ENCODE measurements around the gene FAM20C. TPM values are rescaled to one million over a fixed set of nuclear protein-coding genes. Genes with fewer than 3 reads are reported as not detected.

The FAM20C gene
- total RNA-seq, 1 experiment from 2014 or later = 8.8 TPM

GRCh38 chr7:187227-187927, 5.0 kb upstream of the FAM20C start:
- Mint-ChIP-seq H3K27ac (ENCODE audit: low read depth, unreplicated experiment) (no peak overlapping the region), H3K36me3 (ENCODE audit: insufficient read depth, unreplicated experiment) (no peaks in the 10 kb centered on the region), H3K27me3 (ENCODE audit: insufficient read depth, unreplicated experiment) (no peaks in the 10 kb centered on the region), H3K9me3 (ENCODE audit: unreplicated experiment) (no peaks in the 10 kb centered on the region), H3K4me3 (ENCODE audit: unreplicated experiment) (no peak overlapping the region), H3K4me1 (ENCODE audit: insufficient read depth, unreplicated experiment) (peaks cover 7% of the 10 kb centered on the region)
- DNase-seq (ENCODE audit: unreplicated experiment) = no peak
- POLR2A ChIA-PET = no interaction called here
- CTCF ChIA-PET = no interaction called here
- TF ChIP-seq, protein P1, sequence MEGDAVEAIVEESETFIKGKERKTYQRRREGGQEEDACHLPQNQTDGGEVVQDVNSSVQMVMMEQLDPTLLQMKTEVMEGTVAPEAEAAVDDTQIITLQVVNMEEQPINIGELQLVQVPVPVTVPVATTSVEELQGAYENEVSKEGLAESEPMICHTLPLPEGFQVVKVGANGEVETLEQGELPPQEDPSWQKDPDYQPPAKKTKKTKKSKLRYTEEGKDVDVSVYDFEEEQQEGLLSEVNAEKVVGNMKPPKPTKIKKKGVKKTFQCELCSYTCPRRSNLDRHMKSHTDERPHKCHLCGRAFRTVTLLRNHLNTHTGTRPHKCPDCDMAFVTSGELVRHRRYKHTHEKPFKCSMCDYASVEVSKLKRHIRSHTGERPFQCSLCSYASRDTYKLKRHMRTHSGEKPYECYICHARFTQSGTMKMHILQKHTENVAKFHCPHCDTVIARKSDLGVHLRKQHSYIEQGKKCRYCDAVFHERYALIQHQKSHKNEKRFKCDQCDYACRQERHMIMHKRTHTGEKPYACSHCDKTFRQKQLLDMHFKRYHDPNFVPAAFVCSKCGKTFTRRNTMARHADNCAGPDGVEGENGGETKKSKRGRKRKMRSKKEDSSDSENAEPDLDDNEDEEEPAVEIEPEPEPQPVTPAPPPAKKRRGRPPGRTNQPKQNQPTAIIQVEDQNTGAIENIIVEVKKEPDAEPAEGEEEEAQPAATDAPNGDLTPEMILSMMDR (IDR thresholded peaks at IDR 0.05; ENCODE audit: unreplicated experiment) = no peak
- BruUV-seq (replicated peaks) = no TSS peak
- intact Hi-C loops (cut with micrococcal nuclease) = no loop called here

GRCh38 chr7:188174-188573, 4.2 kb upstream of the FAM20C start:
- Mint-ChIP-seq H3K9me3 (ENCODE audit: unreplicated experiment) (no peaks in the 10 kb centered on the region), H3K27me3 (ENCODE audit: insufficient read depth, unreplicated experiment) (no peaks in the 10 kb centered on the region), H3K27ac (ENCODE audit: low read depth, unreplicated experiment) (no peak overlapping the region), H3K4me3 (ENCODE audit: unreplicated experiment) (no peak overlapping the region), H3K4me1 (ENCODE audit: insufficient read depth, unreplicated experiment) (peaks cover 7% of the 10 kb centered on the region), H3K36me3 (ENCODE audit: insufficient read depth, unreplicated experiment) (no peaks in the 10 kb centered on the region)
- ChIA-PET POLR2A (interaction anchor here (0.6 kb wide), 1 partner anchor 37 kb away, joined by 4 read pairs; no protein-coding TSS in a partner anchor), CTCF (no interaction called here)
- TF ChIP-seq, protein P1 (IDR thresholded peaks at IDR 0.05; ENCODE audit: unreplicated experiment) = no peak
- no TSS peak for BruUV-seq (replicated peaks)
- intact Hi-C loops (cut with micrococcal nuclease) = no loop called here
- no peak for DNase-seq (ENCODE audit: unreplicated experiment)

DNA sequence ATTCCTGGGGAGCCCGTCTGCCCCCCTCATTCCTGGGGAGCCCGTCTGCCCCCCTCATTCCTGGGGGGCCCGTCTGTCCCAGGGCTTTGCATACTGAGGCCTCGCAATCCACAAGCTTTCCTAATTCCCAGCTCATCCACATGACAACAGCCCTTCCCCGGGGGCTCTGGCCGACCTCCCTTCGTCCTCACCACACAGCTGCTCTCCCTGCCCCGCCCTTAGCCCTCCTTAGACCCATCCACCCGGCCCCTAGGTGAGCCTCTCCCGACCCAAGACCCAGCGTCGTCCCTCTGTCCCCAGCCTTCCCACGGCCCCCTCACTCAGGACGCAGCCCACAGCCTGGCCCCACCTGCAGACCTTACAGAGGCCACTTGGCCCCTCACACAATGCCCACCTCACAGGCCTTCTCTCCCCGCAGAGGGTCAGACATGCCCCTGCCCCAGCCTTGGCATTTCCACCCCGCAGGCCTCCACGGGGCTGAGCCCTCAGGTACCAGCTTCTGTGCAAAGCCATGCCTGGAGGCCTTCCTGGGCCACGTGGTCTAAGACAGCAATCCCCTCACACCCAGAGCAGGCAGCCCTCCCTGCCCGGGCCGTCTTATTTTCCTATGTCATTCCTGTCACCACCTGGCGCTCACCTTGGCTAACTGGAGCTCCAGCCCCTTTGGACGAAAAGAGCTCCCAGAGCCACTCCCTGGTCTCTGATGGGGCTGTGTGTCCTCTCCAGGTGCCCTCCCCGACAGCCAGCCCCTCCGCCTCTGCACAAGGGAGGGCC, 3.5 kb upstream of the FAM20C start:
- H3K4me1 Mint-ChIP-seq (ENCODE audit: insufficient read depth, unreplicated experiment) = peaks cover 11% of the 10 kb centered on the region
- H3K9me3 Mint-ChIP-seq (ENCODE audit: unreplicated experiment) = no peaks in the 10 kb centered on the region
- no peak for DNase-seq (ENCODE audit: unreplicated experiment)
- TF ChIP-seq, protein P1 (IDR thresholded peaks at IDR 0.05; ENCODE audit: unreplicated experiment) = no peak
- no peak overlapping the region for H3K27ac Mint-ChIP-seq (ENCODE audit: low read depth, unreplicated experiment)
- H3K27me3 Mint-ChIP-seq (ENCODE audit: insufficient read depth, unreplicated experiment) = no peaks in the 10 kb centered on the region
- ChIA-PET CTCF (interaction anchor here (0.6 kb wide), 1 partner anchor 125 kb away, joined by 4 read pairs; no protein-coding TSS in a partner anchor), POLR2A (no interaction called here)
- no peak overlapping the region for H3K4me3 Mint-ChIP-seq (ENCODE audit: unreplicated experiment)
- intact Hi-C loops (cut with micrococcal nuclease) = no loop called here
- H3K36me3 Mint-ChIP-seq (ENCODE audit: insufficient read depth, unreplicated experiment) = no peaks in the 10 kb centered on the region
- no TSS peak for BruUV-seq (replicated peaks)

GRCh38 chr7:189719-190118, 2.7 kb upstream of the FAM20C start:
- Mint-ChIP-seq H3K27ac (ENCODE audit: low read depth, unreplicated experiment) (no peak overlapping the region), H3K27me3 (ENCODE audit: insufficient read depth, unreplicated experiment) (no peaks in the 10 kb centered on the region), H3K9me3 (ENCODE audit: unreplicated experiment) (no peaks in the 10 kb centered on the region), H3K4me1 (ENCODE audit: insufficient read depth, unreplicated experiment) (peaks cover 14% of the 10 kb centered on the region), H3K36me3 (ENCODE audit: insufficient read depth, unreplicated experiment) (no peaks in the 10 kb centered on the region), H3K4me3 (ENCODE audit: unreplicated experiment) (no peak overlapping the region)
- CTCF ChIA-PET = interaction anchor here (0.6 kb wide), 1 partner anchor 126 kb away, joined by 4 read pairs; no protein-coding TSS in a partner anchor
- POLR2A ChIA-PET = no interaction called here
- no peak for DNase-seq (ENCODE audit: unreplicated experiment)
- no TSS peak for BruUV-seq (replicated peaks)
- intact Hi-C loops (cut with micrococcal nuclease) = loop anchor here (5.0 kb wide), 1 partner anchor 53 kb away; no protein-coding TSS in a partner anchor
- TF ChIP-seq, protein P1 (IDR thresholded peaks at IDR 0.05; ENCODE audit: unreplicated experiment) = no peak
